Muscle layer of duodenum (tissue), 2 donors: Measurements from ENCODE around the gene TPCN2.
"Not testable (repeated sequence)": the region's sequence is repeated elsewhere in the genome, so short reads cannot be mapped to it uniquely, and the experiment has no call there.

Experiments
- H3K27ac ChIP-seq: one replicate; pipeline ENCODE4 v1.7.0; 2013; ENCODE audit warnings: mild to moderate bottlenecking, low read length
- H3K27me3 ChIP-seq: one replicate; pipeline ENCODE4 v1.7.0; 2013; ENCODE audit warnings: low read depth, mild to moderate bottlenecking, control low read depth, low read length
- H3K36me3 ChIP-seq, 2 donors: one replicate each; pipeline ENCODE4 v1.7.0; 2013; ENCODE audit warnings: low read length in 2 of 2, control low read depth in 1 of 2, mild to moderate bottlenecking in 1 of 2; ENCODE audit not compliant: insufficient read depth in 2 of 2, control insufficient read depth in 1 of 2
- H3K4me1 ChIP-seq, 2 donors: one replicate each; pipeline ENCODE4 v1.7.0; 2013; ENCODE audit warnings: low read length in 2 of 2, mild to moderate bottlenecking in 2 of 2, control low read depth in 1 of 2, moderate library complexity in 1 of 2; ENCODE audit not compliant: insufficient read depth in 2 of 2, control insufficient read depth in 1 of 2
- H3K4me3 ChIP-seq, 2 donors: one replicate each; pipeline ENCODE4 v1.7.0; 2013; ENCODE audit warnings: low read length in 2 of 2, low read depth in 1 of 2, mild to moderate bottlenecking in 1 of 2
- H3K9me3 ChIP-seq, 2 donors: one replicate each; pipeline ENCODE4 v1.7.0; 2013; ENCODE audit warnings: low read length in 2 of 2, control low read depth in 1 of 2, mild to moderate bottlenecking in 1 of 2; ENCODE audit not compliant: control insufficient read depth in 1 of 2
- donor health status: healthy.

The TPCN2 gene

DNA sequence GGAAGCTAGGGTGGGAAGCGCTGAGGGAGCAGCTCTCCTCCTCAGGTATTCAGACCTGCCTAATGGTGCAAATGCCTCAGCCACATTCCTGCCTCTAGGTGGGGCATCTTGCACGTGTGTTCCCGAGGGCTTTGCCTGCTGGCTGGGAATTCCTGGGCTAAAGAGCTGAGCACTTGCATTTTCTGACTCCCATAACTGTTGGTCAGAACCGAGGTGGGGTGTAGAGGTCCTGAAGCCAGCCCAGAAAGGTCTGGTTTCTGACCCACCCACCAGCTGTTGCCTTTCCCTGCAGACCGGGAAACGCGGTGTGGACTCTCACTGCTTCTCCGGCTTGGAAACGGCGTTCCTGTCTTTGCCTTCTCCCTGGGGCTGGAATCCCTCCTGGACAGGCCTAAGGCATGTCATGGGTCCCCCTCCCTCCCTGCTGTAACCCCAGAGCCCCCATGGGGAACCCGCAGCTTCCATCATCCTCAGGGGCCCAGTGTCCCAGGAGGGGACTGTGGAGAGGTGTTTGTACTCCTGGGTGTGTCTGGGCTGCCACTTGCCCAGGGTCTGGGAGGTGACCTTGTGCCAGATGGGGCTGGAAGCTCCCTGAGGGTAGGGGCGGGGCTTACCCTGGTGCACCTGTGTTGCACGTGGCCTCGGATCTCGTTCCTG lies 83.0 kb downstream of the TPCN2 start:
- Histone ChIP-seq H3K4me1 (peaks cover 0 to 6% of the 10 kb centered on the region in 2 donors), H3K27me3 (no peaks in the 10 kb centered on the region), H3K9me3 (peaks cover 0 to 9% of the 10 kb centered on the region in 2 donors), H3K36me3 (peaks cover 0 to 4% of the 10 kb centered on the region in 2 donors), H3K4me3 (no peak overlapping the region), H3K27ac (no peak overlapping the region)

GRCh38 chr11:69132301-69132670 lies 83.6 kb downstream of the TPCN2 start:
- Histone ChIP-seq H3K36me3 (peaks cover 0 to 4% of the 10 kb centered on the region in 2 donors), H3K4me3 (no peak overlapping the region), H3K27ac (no peak overlapping the region), H3K27me3 (no peaks in the 10 kb centered on the region), H3K4me1 (peaks cover 0 to 4% of the 10 kb centered on the region in 2 donors), H3K9me3 (peaks cover 0 to 9% of the 10 kb centered on the region in 2 donors)

DNA sequence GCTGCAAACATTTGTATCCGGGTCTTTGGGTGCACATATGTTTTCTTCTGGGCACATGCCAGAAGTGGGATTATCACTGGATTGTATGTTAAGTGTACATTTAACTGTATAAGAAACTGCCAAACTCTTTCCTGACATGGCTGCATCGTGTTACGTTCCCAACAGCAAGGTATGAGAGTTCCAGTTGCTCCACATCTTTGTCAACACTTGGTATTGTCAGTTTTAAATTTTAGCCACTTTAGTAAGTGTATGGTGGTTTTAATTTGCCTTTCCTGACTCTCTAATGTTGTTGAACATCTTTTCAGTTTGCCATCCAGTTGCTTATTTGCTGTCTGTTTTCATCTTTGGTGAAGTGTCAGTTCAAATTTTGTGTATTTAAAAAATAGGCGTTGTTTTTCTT lies 84.5 kb downstream of the TPCN2 start:
- no peaks in the 10 kb centered on the region for H3K27me3 ChIP-seq
- peaks cover 0 to 7% of the 10 kb centered on the region in 2 donors for H3K36me3 ChIP-seq
- H3K27ac ChIP-seq: no peak overlapping the region
- peaks cover 0 to 4% of the 10 kb centered on the region in 2 donors for H3K4me1 ChIP-seq
- H3K4me3 ChIP-seq: no peak overlapping the region
- peaks cover 0 to 3% of the 10 kb centered on the region in 2 donors for H3K9me3 ChIP-seq

DNA sequence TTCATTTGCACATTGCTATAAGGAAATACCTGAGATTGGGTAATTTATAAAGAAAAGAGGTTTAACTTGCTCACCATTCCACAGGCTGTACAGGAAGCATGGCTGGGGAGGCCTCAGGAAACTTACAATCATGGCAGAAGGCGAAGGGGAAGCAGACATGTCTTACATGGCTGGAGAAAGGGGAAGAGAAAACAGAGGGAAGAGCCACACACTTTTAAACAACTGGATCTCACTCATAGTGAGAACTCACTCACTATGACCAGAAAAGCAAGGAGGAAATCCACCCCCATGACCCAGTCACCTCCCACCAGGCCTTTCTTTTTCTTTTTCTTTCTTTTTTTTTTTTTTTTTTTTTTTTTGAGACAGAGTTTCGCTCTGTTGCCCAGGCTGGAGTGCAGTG lies 85.5 kb downstream of the TPCN2 start:
- not testable (repeated sequence) for H3K9me3 ChIP-seq, H3K27ac ChIP-seq, H3K27me3 ChIP-seq, H3K4me3 ChIP-seq, H3K4me1 ChIP-seq
- H3K36me3 ChIP-seq: peaks cover 0 to 14% of the 10 kb centered on the region in 2 donors

DNA sequence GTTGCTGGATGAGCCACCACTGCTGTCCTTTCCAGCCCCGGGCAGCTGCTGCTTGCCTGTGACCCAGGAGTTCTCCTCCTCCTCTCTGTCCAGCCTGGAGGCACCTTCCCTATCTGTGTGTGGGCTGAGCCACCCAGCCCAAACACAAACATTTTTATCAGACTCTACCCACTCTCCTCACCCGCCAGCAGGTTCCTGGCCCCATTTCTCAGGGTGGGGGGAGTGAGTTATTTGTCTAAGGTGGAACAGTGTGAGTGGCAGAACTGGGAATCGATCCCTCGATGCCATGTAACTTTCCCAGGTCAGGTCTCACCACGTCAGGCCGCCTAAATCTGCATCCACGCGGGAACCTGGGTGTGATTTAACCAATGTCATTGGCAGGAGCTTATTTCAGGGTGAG lies 86.2 kb downstream of the TPCN2 start:
- Histone ChIP-seq H3K36me3 (peaks cover 0 to 14% of the 10 kb centered on the region in 2 donors), H3K27me3 (no peaks in the 10 kb centered on the region), H3K27ac (no peak overlapping the region), H3K9me3 (no peaks in the 10 kb centered on the region), H3K4me3 (no peak overlapping the region), H3K4me1 (peaks cover 0 to 4% of the 10 kb centered on the region in 2 donors)

- H3K9me3 ChIP-seq: no peaks in the 10 kb centered on the region
- peaks cover 0 to 4% of the 10 kb centered on the region in 2 donors for H3K4me1 ChIP-seq
- peaks cover 0 to 14% of the 10 kb centered on the region in 2 donors for H3K36me3 ChIP-seq
- no peaks in the 10 kb centered on the region for H3K27me3 ChIP-seq
- H3K4me3 ChIP-seq: no peak overlapping the region
- no peak overlapping the region for H3K27ac ChIP-seq
Measured at GRCh38 chr11:69135420-69136363, 87.0 kb downstream of the TPCN2 start.

- H3K4me1 ChIP-seq: peaks cover 0 to 4% of the 10 kb centered on the region in 2 donors
- H3K27me3 ChIP-seq: no peaks in the 10 kb centered on the region
- H3K4me3 ChIP-seq: no peak overlapping the region
- no peaks in the 10 kb centered on the region for H3K9me3 ChIP-seq
- peaks cover 0 to 14% of the 10 kb centered on the region in 2 donors for H3K36me3 ChIP-seq
- H3K27ac ChIP-seq: no peak overlapping the region
Measured at GRCh38 chr11:69136471-69136870, 87.7 kb downstream of the TPCN2 start.

- no peak overlapping the region for H3K27ac ChIP-seq
- H3K36me3 ChIP-seq: peaks cover 0 to 14% of the 10 kb centered on the region in 2 donors
- H3K4me3 ChIP-seq: no peak overlapping the region
- no peaks in the 10 kb centered on the region for H3K27me3 ChIP-seq
- no peaks in the 10 kb centered on the region for H3K9me3 ChIP-seq
- H3K4me1 ChIP-seq: no peaks in the 10 kb centered on the region
Measured at GRCh38 chr11:69137151-69137844, 88.6 kb downstream of the TPCN2 start.

GRCh38 chr11:69138265-69138664 lies 89.5 kb downstream of the TPCN2 start:
- peaks cover 0 to 19% of the 10 kb centered on the region in 2 donors for H3K36me3 ChIP-seq
- no peak overlapping the region for H3K27ac ChIP-seq
- no peaks in the 10 kb centered on the region for H3K9me3 ChIP-seq
- no peak overlapping the region for H3K4me3 ChIP-seq
- H3K27me3 ChIP-seq: no peaks in the 10 kb centered on the region
- no peaks in the 10 kb centered on the region for H3K4me1 ChIP-seq

DNA sequence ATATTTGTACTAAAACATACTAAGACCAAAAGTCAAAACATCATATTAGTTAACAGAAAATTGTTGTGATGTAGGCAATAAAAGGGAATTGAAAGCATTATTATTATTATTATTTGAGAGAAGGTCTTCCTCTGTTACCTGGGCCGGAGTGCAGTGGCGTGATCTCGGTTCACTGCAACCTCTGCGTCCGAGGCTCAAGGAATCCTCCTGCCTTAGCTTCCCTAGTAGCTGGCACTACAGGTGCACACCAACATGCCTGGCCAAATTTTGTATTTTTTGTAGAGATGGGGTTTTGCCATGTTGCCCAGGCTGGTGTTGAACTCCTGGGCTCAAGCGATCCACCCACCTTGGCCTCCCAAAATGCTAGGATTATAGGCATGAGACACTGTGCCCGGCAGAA lies 91.4 kb downstream of the TPCN2 start:
- not testable (repeated sequence) for H3K27me3 ChIP-seq, H3K4me1 ChIP-seq, H3K27ac ChIP-seq, H3K9me3 ChIP-seq, H3K4me3 ChIP-seq
- H3K36me3 ChIP-seq: peaks cover 0 to 19% of the 10 kb centered on the region in 2 donors

GRCh38 chr11:69140635-69141034 lies 91.9 kb downstream of the TPCN2 start:
- Histone ChIP-seq H3K27me3 (no peaks in the 10 kb centered on the region), H3K4me1 (no peaks in the 10 kb centered on the region), H3K9me3 (no peaks in the 10 kb centered on the region), H3K27ac (no peak overlapping the region), H3K4me3 (no peak overlapping the region), H3K36me3 (peaks cover 0 to 22% of the 10 kb centered on the region in 2 donors)
